Measurements from ENCODE around the gene GRIP1.

DNA sequence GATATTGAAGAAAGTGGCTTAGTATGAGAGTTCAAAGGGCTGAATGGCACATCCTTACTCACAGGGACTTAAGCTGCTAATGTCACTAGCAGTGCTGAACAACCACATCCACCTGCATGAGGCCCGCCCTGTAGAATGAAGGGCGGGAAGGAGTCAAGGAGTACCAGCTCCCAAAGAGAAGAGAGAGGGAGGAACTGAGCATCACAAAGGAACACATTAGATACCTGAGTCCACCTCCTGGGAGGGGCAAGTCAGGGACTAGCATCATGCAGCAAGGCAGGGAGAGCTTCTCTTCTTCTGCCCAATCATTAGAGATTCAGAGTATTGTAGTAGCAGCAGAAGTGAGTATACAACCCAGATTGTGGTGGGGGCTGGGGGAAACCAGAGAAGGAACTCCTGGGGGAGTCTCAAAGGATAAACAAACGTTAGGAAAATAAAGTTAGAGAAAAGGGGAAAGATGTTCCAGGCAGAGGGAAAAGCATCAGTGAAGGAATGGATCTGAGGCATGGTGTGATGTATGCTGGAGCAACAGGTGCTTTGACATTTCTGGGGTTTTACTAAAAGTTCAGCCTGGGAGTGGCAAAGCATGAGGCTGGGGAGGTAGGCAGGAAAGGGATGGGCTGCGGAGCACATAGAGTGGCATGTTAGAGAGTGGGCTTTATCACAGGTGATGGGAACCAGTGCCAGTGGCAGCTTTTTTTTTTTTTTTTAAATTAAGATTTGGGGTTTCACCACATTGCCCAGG lies 21.0 kb upstream of the GRIP1 start:
- TF ChIP-seq, protein P1, sequence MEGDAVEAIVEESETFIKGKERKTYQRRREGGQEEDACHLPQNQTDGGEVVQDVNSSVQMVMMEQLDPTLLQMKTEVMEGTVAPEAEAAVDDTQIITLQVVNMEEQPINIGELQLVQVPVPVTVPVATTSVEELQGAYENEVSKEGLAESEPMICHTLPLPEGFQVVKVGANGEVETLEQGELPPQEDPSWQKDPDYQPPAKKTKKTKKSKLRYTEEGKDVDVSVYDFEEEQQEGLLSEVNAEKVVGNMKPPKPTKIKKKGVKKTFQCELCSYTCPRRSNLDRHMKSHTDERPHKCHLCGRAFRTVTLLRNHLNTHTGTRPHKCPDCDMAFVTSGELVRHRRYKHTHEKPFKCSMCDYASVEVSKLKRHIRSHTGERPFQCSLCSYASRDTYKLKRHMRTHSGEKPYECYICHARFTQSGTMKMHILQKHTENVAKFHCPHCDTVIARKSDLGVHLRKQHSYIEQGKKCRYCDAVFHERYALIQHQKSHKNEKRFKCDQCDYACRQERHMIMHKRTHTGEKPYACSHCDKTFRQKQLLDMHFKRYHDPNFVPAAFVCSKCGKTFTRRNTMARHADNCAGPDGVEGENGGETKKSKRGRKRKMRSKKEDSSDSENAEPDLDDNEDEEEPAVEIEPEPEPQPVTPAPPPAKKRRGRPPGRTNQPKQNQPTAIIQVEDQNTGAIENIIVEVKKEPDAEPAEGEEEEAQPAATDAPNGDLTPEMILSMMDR (IDR thresholded peaks at IDR 0.05): no peak
- no peak for TF ChIP-seq ZFX (IDR thresholded peaks at IDR 0.05; ENCODE audit: borderline replicate concordance)

Measured in 22Rv1 (cell line).